SU-DHL-6 (cell line): ENCODE results near the gene B3GALT6.
A peak's percentile ranks its signal among the peaks of the same experiment; 100 is the strongest.

Experiments
- H2AFZ ChIP-seq: fragments of 200-600 bp; sonication (generic); 2 replicates; pipeline ENCODE4 v1.6.1; 2014; ENCODE audit warnings: low read depth, mild to moderate bottlenecking, moderate library complexity, mixed read lengths, antibody characterized with exemption, low read length; ENCODE audit not compliant: severe bottlenecking
- H3F3A ChIP-seq: fragments of 200-600 bp; shearing (Covaris generic); 2 replicates; pipeline ENCODE4 v1.6.0; 2016; ENCODE audit warnings: antibody characterized with exemption, mild to moderate bottlenecking; ENCODE audit not compliant: insufficient read depth
- H3K27ac ChIP-seq: fragments of 200-600 bp; sonication (generic); 2 replicates; pipeline ENCODE4 v1.5.1; 2016; ENCODE audit warnings: low read depth, mild to moderate bottlenecking, low read length, moderate library complexity, mixed read lengths
- H3K27me3 ChIP-seq: fragments of 200-600 bp; sonication (generic), shearing (Covaris generic); 2 replicates; pipeline ENCODE4 v1.6.0; 2014; ENCODE audit warnings: mild to moderate bottlenecking, low read length
- H3K36me3 ChIP-seq: fragments of 200-600 bp; sonication (generic); 2 replicates; pipeline ENCODE4 v1.6.1; 2014; ENCODE audit warnings: mild to moderate bottlenecking, low read length, mixed read lengths
- H3K4me2 ChIP-seq: fragments of 300-600, 200-600 bp; shearing (Covaris generic), sonication (generic); 2 replicates; pipeline ENCODE4 v1.6.0; 2014; ENCODE audit warnings: low read length, low read depth, mild to moderate bottlenecking; ENCODE audit not compliant: poor library complexity, severe bottlenecking
- H3K4me3 ChIP-seq: fragments of 200-600 bp; sonication (generic); 2 replicates; pipeline ENCODE4 v1.5.1; 2014; ENCODE audit warnings: antibody characterized with exemption, low read length, mild to moderate bottlenecking, mixed read lengths; ENCODE audit not compliant: insufficient read depth, poor library complexity, severe bottlenecking
- H3K79me2 ChIP-seq: fragments of 200-600 bp; sonication (generic); 2 replicates; pipeline ENCODE4 v1.6.1; 2014; ENCODE audit warnings: mild to moderate bottlenecking, low read length, moderate library complexity; ENCODE audit not compliant: insufficient read depth
- H3K9ac ChIP-seq: fragments of 200-600 bp; sonication (generic); 2 replicates; pipeline ENCODE4 v1.7.0; 2014; ENCODE audit warnings: mild to moderate bottlenecking, low read length
- H3K9me2 ChIP-seq: fragments of 200-600 bp; sonication (generic); replicated peaks from 2 replicates; pipeline ENCODE4 v1.6.1; 2014; ENCODE audit warnings: low read length; ENCODE audit not compliant: insufficient read depth
- H3K9me3 ChIP-seq: fragments of 200-600 bp; sonication (generic); 2 replicates; pipeline ENCODE4 v1.6.1; 2014; ENCODE audit warnings: low read length, mixed read lengths; ENCODE audit not compliant: insufficient read depth
- H4K20me1 ChIP-seq: fragments of 200-600 bp; sonication (generic); 2 replicates; pipeline ENCODE4 v1.6.1; 2014; ENCODE audit warnings: low read depth, mild to moderate bottlenecking, antibody characterized with exemption, low read length, moderate library complexity, mixed read lengths
- CTCF ChIP-seq: fragments of 200-600 bp; sonication (generic); IDR thresholded peaks from one replicate; pipeline ENCODE4 v1.5.1; 2017; ENCODE audit warnings: antibody characterized with exemption, mild to moderate bottlenecking, low read length, moderate library complexity; ENCODE audit not compliant: insufficient read depth, poor library complexity, severe bottlenecking
- EZH2phosphoT487 ChIP-seq: fragments of 200-600 bp; sonication (generic), shearing (Covaris generic); conservative IDR thresholded peaks from 2 replicates; pipeline ENCODE4 v1.6.1; 2018; ENCODE audit warnings: mild to moderate bottlenecking, antibody characterized with exemption, low read length, moderate library complexity, mixed read lengths

B3GALT6 gene

GRCh38 chr1:1232208-1232795 is at the start of gene B3GALT6:
B3GALT6 (plus strand) TSS chr1:1232237; CDS start chr1:1232279, 42 bp downstream.
- Histone ChIP-seq H3K27ac (peak within 1 kb of the TSS; percentile 53), H3K36me3 (no peaks in the 10 kb centered on the region), H3K79me2 (peaks cover 35% of the 10 kb centered on the region), H3K9ac (peak within 1 kb of the TSS; percentile 87), H3K4me3 (peak within 1 kb of the TSS; percentile 77), H3K4me2 (peak within 1 kb of the TSS; percentile 90), H3K27me3 (no peaks in the 10 kb centered on the region), H3F3A (no peaks in the 10 kb centered on the region), H2AFZ (peak within 1 kb of the TSS; percentile 62), H3K9me2 (no peaks in the 10 kb centered on the region), H4K20me1 (no peaks in the 10 kb centered on the region), H3K9me3 (no peaks in the 10 kb centered on the region)
- TF ChIP-seq CTCF = no peak
- no peak for TF ChIP-seq EZH2phosphoT487

- Histone ChIP-seq H3K27ac (no peak overlapping the region), H3F3A (no peaks in the 10 kb centered on the region), H3K36me3 (no peaks in the 10 kb centered on the region), H3K9me2 (no peaks in the 10 kb centered on the region), H3K9me3 (no peaks in the 10 kb centered on the region), H3K27me3 (no peaks in the 10 kb centered on the region), H4K20me1 (no peaks in the 10 kb centered on the region), H3K9ac (no peak overlapping the region), H2AFZ (no peak overlapping the region), H3K79me2 (no peaks in the 10 kb centered on the region), H3K4me3 (no peak overlapping the region), H3K4me2 (no peak overlapping the region)
- TF ChIP-seq CTCF (no peak), EZH2phosphoT487 (no peak)
These were observed 49.4 kb upstream of the B3GALT6 start for GRCh38 chr1:1182491-1183220.

- no peaks in the 10 kb centered on the region for H3K9me3 ChIP-seq
- no peak overlapping the region for H3K4me3 ChIP-seq
- no peak overlapping the region for H3K4me2 ChIP-seq
- H3K79me2 ChIP-seq = no peaks in the 10 kb centered on the region
- H3K9me2 ChIP-seq = no peaks in the 10 kb centered on the region
- no peaks in the 10 kb centered on the region for H4K20me1 ChIP-seq
- TF ChIP-seq EZH2phosphoT487 (no peak), CTCF (no peak)
- no peaks in the 10 kb centered on the region for H3F3A ChIP-seq
- H3K27me3 ChIP-seq = no peaks in the 10 kb centered on the region
- no peak overlapping the region for H2AFZ ChIP-seq
- no peak overlapping the region for H3K9ac ChIP-seq
- H3K27ac ChIP-seq = no peak overlapping the region
- no peaks in the 10 kb centered on the region for H3K36me3 ChIP-seq
These were observed 48.8 kb upstream of the B3GALT6 start for GRCh38 chr1:1183221-1183747.
